Thyroid gland (tissue), 4 donors: Measurements from ENCODE around the gene KRI1. TPM values are rescaled to one million over a fixed set of nuclear protein-coding genes. Genes with fewer than 3 reads are reported as not detected.
"Not testable (repeated sequence)": the region's sequence is repeated elsewhere in the genome, so short reads cannot be mapped to it uniquely, and the experiment has no call there.

Experiments used
- DNase-seq, 2 donors: peaks; one replicate each; pipeline ENCODE4 v3.0.0-alpha.2; 2019
- H3K27ac ChIP-seq, 3 donors: fragments of 200-600 bp; sonication (generic); 1 replicate in 2 of 3; 2 replicates in 1 of 3; pipeline ENCODE4 v1.5.1; 2016 to 2019; ENCODE audit warnings: mild to moderate bottlenecking in 1 of 3, moderate library complexity in 1 of 3
- H3K27me3 ChIP-seq: fragments of 200-600 bp; sonication (generic); one replicate; pipeline ENCODE4 v1.5.1; 2019
- H3K36me3 ChIP-seq, 2 donors: fragments of 200-600 bp; sonication (generic); one replicate each; pipeline ENCODE4 v1.5.1; 2016 to 2019
- H3K4me1 ChIP-seq, 2 donors: fragments of 200-600 bp; sonication (generic); one replicate each; pipeline ENCODE4 v1.5.1; 2017 to 2019
- H3K4me3 ChIP-seq, 3 donors: fragments of 200-600 bp; sonication (generic); replicated peaks in 1 of 3; 1 replicate in 2 of 3; 2 replicates in 1 of 3; pipeline ENCODE4 v1.5.1; 2016; ENCODE audit warnings: mild to moderate bottlenecking in 1 of 3
- H3K9me3 ChIP-seq: fragments of 200-600 bp; sonication (generic); one replicate; pipeline ENCODE4 v1.5.1; 2017
- POLR2A ChIP-seq, 2 donors: fragments of 450-650 bp; IDR thresholded peaks; one replicate each; pipeline ENCODE4 v1.6.1; 2017; ENCODE audit warnings: antibody characterized with exemption in 2 of 2, mild to moderate bottlenecking in 2 of 2, moderate library complexity in 1 of 2
- WGBS, 2 donors: methylation state at CpG; one replicate each; pipeline ENCODE4 v1.1.5; 2017; 5-methylcytosine and 5-hydroxymethylcytosine counted together
- intact Hi-C: fragments of 100-400 bp; cut with DNase I; formaldehyde crosslinking; loops from one replicate; pipeline ENCODE4 v1.15.1; 2023
- total RNA-seq, 4 donors: library from RNA; depleted of rRNA; stranded (reverse); fragments of >200 nt; gene quantifications; one replicate each; pipeline ENCODE4 v1.2.3, GENCODE V29; 2016
- TF ChIP-seq, protein P1 (sequence below), 6 experiments: fragments of 200-600 bp in 3 of 6; fragments of 450-650 bp in 3 of 6; sonication (generic) in 3 of 6; IDR thresholded peaks; one replicate each; pipeline ENCODE4 v1.5.1; 2016 to 2019; ENCODE audit warnings: antibody characterized with exemption in 6 of 6, mild to moderate bottlenecking in 2 of 6, inconsistent platforms in 1 of 6, moderate library complexity in 1 of 6

Gene KRI1
- total RNA-seq, 4 donors from 2014 or later = 17.3 to 49.7 (median 28.2) TPM

DNA sequence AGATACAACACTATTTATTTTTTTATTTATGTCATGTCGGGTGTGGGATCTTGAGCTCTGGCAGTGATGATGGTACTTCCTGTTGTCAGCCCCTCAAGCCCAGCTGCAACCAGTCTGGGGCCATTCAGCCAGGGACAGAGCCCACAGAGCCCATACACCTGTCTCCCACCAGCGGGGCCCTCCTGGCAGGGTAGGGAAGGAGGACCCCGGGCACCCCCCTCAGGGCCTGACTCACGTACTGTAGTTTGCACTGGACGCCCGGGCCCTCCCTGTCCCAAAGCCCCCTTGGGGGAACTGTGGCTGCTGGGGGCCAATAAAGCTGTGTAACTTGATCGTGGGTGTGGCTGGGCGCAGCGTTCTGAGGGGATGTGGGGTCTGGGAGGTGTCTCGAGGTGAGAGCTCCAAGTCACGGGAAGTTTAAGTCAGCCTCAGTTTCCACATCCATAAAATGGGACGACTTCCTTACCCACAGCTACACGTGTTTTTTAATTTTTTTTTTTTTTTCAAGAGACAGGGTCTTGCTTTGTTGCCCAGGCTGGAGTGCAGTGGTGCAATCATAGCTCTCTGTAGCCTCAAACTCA lies 12.6 kb downstream of the KRI1 start:
- intact Hi-C loops = no loop called here
- no peak for TF ChIP-seq POLR2A (IDR thresholded peaks at IDR 0.05)
- TF ChIP-seq, protein P1, sequence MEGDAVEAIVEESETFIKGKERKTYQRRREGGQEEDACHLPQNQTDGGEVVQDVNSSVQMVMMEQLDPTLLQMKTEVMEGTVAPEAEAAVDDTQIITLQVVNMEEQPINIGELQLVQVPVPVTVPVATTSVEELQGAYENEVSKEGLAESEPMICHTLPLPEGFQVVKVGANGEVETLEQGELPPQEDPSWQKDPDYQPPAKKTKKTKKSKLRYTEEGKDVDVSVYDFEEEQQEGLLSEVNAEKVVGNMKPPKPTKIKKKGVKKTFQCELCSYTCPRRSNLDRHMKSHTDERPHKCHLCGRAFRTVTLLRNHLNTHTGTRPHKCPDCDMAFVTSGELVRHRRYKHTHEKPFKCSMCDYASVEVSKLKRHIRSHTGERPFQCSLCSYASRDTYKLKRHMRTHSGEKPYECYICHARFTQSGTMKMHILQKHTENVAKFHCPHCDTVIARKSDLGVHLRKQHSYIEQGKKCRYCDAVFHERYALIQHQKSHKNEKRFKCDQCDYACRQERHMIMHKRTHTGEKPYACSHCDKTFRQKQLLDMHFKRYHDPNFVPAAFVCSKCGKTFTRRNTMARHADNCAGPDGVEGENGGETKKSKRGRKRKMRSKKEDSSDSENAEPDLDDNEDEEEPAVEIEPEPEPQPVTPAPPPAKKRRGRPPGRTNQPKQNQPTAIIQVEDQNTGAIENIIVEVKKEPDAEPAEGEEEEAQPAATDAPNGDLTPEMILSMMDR (IDR thresholded peaks at IDR 0.05) = no peak
- H3K9me3 ChIP-seq = no peaks in the 10 kb centered on the region
- no peak for DNase-seq
- H3K4me1 ChIP-seq = no peaks in the 10 kb centered on the region
- H3K27ac ChIP-seq = no peak overlapping the region
- WGBS, 2 donors = 76 to 79% methylated on average over 8 to 13 of the region's 13 CpGs
- no peaks in the 10 kb centered on the region for H3K27me3 ChIP-seq
- peaks cover 61 to 65% of the 10 kb centered on the region in 2 donors for H3K36me3 ChIP-seq
- H3K4me3 ChIP-seq = no peak overlapping the region

DNA sequence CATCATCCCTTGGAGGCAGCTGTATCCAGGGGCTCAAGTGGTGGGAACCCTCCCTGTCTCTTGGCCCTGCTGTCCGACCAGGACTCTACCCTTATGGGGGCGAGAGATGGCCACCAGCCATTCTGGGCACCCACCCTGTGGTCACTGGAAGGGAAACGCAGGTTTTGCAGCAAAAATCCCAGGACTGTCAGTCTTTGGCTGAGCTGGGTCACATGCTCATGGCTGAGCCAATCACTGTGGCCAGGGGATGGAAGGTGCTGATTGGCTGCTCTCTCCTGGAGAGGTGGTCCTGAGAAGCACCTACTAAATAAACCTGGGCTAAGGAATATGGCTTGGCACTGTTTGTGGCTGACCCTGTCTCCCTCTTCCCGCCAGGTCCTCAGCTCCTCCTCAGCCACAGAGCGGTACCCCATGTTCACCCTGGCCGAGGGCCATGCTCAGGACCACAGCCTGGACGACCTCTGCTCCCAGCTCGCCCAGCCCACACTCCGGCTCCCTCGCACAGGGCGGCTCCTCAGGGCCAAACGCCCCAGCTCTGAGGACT lies 13.2 kb downstream of the KRI1 start:
- DNase-seq = no peak
- H3K36me3 ChIP-seq = peaks cover 55 to 64% of the 10 kb centered on the region in 2 donors
- TF ChIP-seq, protein P1 (IDR thresholded peaks at IDR 0.05) = no peak
- no peak for TF ChIP-seq POLR2A (IDR thresholded peaks at IDR 0.05)
- H3K4me1 ChIP-seq = no peaks in the 10 kb centered on the region
- WGBS, 2 donors = 75 to 89% methylated on average over 11 to 12 of the region's 12 CpGs
- H3K4me3 ChIP-seq = no peak overlapping the region
- no peaks in the 10 kb centered on the region for H3K9me3 ChIP-seq
- intact Hi-C loops = no loop called here
- no peak overlapping the region for H3K27ac ChIP-seq
- H3K27me3 ChIP-seq = no peaks in the 10 kb centered on the region

- Histone ChIP-seq H3K4me1 (no peaks in the 10 kb centered on the region), H3K9me3 (no peaks in the 10 kb centered on the region), H3K36me3 (peaks cover 55 to 64% of the 10 kb centered on the region in 2 donors), H3K27me3 (no peaks in the 10 kb centered on the region), H3K27ac (no peak overlapping the region), H3K4me3 (no peak overlapping the region)
- 92 to 99% methylated on average over 7 to 11 of the region's 12 CpGs for WGBS, 2 donors
- TF ChIP-seq, protein P1 (IDR thresholded peaks at IDR 0.05) = no peak
- no peak for TF ChIP-seq POLR2A (IDR thresholded peaks at IDR 0.05)
- DNase-seq = no peak
- intact Hi-C loops = no loop called here
Measured at GRCh38 chr19:10551698-10552301, 14.0 kb downstream of the KRI1 start.

GRCh38 chr19:10551006-10551405 lies 14.8 kb downstream of the KRI1 start:
- WGBS, 2 donors = 86 to 98% methylated on average over 9 of the region's 9 CpGs
- intact Hi-C loops, DNase-seq, H3K4me3 ChIP-seq, H3K4me1 ChIP-seq, H3K9me3 ChIP-seq, H3K27me3 ChIP-seq, H3K27ac ChIP-seq: not testable (repeated sequence)
- H3K36me3 ChIP-seq = peaks cover 60 to 67% of the 10 kb centered on the region in 2 donors

GRCh38 chr19:10550336-10550735 lies 15.5 kb downstream of the KRI1 start:
- no peak for TF ChIP-seq POLR2A (IDR thresholded peaks at IDR 0.05)
- TF ChIP-seq, protein P1 (IDR thresholded peaks at IDR 0.05) = no peak
- Histone ChIP-seq H3K27me3 (no peaks in the 10 kb centered on the region), H3K4me3 (no peak overlapping the region), H3K4me1 (peaks cover 0 to 4% of the 10 kb centered on the region in 2 donors), H3K27ac (no peak overlapping the region), H3K9me3 (no peaks in the 10 kb centered on the region), H3K36me3 (peaks cover 60 to 67% of the 10 kb centered on the region in 2 donors)
- no peak for DNase-seq
- WGBS, 2 donors = 80 to 97% methylated on average over 6 of the region's 6 CpGs
- intact Hi-C loops = no loop called here
